Transverse colon (tissue), 4 donors: Measurements from ENCODE around the gene CDH12. TPM values are rescaled to one million over a fixed set of nuclear protein-coding genes. Genes with fewer than 3 reads are reported as not detected.

Experiments
- DNase-seq: peaks from one replicate; pipeline ENCODE4 v3.0.0-alpha.2; 2019
- H3K27ac ChIP-seq, 4 donors: fragments of 200-600 bp; sonication (generic); 2 replicates each; pipeline ENCODE4 v1.5.1; 2016 to 2018; ENCODE audit warnings: inconsistent platforms in 4 of 4
- H3K27me3 ChIP-seq: fragments of 200-600 bp; sonication (generic); 2 replicates; pipeline ENCODE4 v1.5.1; 2017; ENCODE audit warnings: inconsistent platforms
- H3K36me3 ChIP-seq, 4 donors: fragments of 200-600 bp; sonication (generic); 2 replicates each; pipeline ENCODE4 v1.5.1; 2017 to 2019; ENCODE audit warnings: inconsistent platforms in 4 of 4
- H3K4me1 ChIP-seq, 4 donors: fragments of 200-600 bp; sonication (generic); 2 replicates each; pipeline ENCODE4 v1.5.1; 2017 to 2020; ENCODE audit warnings: inconsistent platforms in 4 of 4
- H3K4me3 ChIP-seq, 4 donors: fragments of 200-600 bp; sonication (generic); 1 replicate in 1 of 4; 2 replicates in 3 of 4; pipeline versions ENCODE4 v1.5.1 to v1.6.1; 2017 to 2019; ENCODE audit warnings: inconsistent platforms in 4 of 4
- H3K9me3 ChIP-seq, 2 donors: fragments of 200-600 bp; sonication (generic); 2 replicates each; pipeline ENCODE4 v1.5.1; 2017 to 2019; ENCODE audit warnings: inconsistent platforms in 2 of 2
- EP300 ChIP-seq: sonication (generic); formaldehyde crosslinking; IDR thresholded peaks from one replicate; pipeline ENCODE4 v1.6.1; 2017; ENCODE audit warnings: antibody characterized with exemption, low read depth
- POLR2A ChIP-seq: fragments of 450-650 bp; IDR thresholded peaks from one replicate; pipeline ENCODE4 v1.6.1; 2016; ENCODE audit warnings: antibody characterized with exemption, mild to moderate bottlenecking, moderate library complexity
- POLR2AphosphoS5 ChIP-seq, 3 donors: sonication (generic); formaldehyde crosslinking; IDR thresholded peaks; one replicate each; pipeline ENCODE4 v1.6.1; 2016; ENCODE audit warnings: antibody characterized with exemption in 3 of 3
- WGBS, 2 donors: methylation state at CpG; one replicate each; pipeline ENCODE4 v1.1.5; 2018; ENCODE audit warnings: low coverage in 1 of 2; 5-methylcytosine and 5-hydroxymethylcytosine counted together
- in situ Hi-C, 4 donors: fragments of 200-750 bp; cut with MboI; loops; one replicate each; pipeline versions ENCODE4 v1.15.0 to v1.15.1; 2017; ENCODE audit warnings: low sequenced_read_pairs in 3 of 4, low pct_ligation_motif_present in 1 of 4, low pct_unique_long_range_greater_than_20kb in 1 of 4
- intact Hi-C: fragments of 100-400 bp; cut with DNase I; formaldehyde crosslinking; loops from one replicate; pipeline ENCODE4 v1.15.1; 2023; ENCODE audit warnings: low total_unique reads
- total RNA-seq, 4 donors: library from RNA; depleted of rRNA; stranded (reverse); fragments of >200 nt; gene quantifications; one replicate each; pipeline ENCODE4 v1.1.0, GENCODE V29; 2016
- TF ChIP-seq, protein P1 (sequence below), 5 experiments: fragments of 200-600 bp in 3 of 5; fragments of 450-650 bp in 2 of 5; sonication (generic) in 3 of 5; IDR thresholded peaks; 1 replicate in 2 of 5; 2 replicates in 3 of 5; pipeline ENCODE4 v1.5.1; 2016 to 2017; ENCODE audit warnings: antibody characterized with exemption in 5 of 5, inconsistent platforms in 3 of 5, mild to moderate bottlenecking in 2 of 5, moderate library complexity in 1 of 5

CDH12 gene
- total RNA-seq, 4 donors from 2014 or later = 0.14 TPM; not detected in 3

DNA sequence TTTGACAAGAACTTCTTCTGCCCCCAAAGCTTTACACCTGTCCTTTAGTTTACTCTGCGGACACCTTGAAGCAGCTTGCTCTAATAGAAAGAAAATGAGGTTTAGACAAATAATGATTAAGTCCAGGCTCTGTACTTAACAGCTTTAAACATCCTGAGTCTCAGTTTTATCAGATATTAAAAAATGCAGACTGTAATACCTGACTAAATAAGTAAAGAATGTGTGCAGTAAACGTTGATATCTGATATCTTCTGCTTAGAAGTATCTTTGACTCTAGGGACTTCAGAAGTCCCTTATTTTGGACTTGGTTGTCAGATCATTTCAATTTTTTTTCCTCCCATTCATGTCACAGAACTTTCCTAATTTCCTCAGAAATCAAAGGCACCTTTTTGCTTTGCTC lies 1060.4 kb downstream of the CDH12 start:
- intact Hi-C loops (no loop called here), in situ Hi-C loops (loop anchor here in 1 of 4 donors (10.0 kb wide), 1 partner anchor 348 kb away; no protein-coding TSS in a partner anchor)
- TF ChIP-seq POLR2AphosphoS5 (IDR thresholded peaks at IDR 0.05) (no peak), EP300 (no peak), POLR2A (no peak)
- TF ChIP-seq, protein P1, sequence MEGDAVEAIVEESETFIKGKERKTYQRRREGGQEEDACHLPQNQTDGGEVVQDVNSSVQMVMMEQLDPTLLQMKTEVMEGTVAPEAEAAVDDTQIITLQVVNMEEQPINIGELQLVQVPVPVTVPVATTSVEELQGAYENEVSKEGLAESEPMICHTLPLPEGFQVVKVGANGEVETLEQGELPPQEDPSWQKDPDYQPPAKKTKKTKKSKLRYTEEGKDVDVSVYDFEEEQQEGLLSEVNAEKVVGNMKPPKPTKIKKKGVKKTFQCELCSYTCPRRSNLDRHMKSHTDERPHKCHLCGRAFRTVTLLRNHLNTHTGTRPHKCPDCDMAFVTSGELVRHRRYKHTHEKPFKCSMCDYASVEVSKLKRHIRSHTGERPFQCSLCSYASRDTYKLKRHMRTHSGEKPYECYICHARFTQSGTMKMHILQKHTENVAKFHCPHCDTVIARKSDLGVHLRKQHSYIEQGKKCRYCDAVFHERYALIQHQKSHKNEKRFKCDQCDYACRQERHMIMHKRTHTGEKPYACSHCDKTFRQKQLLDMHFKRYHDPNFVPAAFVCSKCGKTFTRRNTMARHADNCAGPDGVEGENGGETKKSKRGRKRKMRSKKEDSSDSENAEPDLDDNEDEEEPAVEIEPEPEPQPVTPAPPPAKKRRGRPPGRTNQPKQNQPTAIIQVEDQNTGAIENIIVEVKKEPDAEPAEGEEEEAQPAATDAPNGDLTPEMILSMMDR (IDR thresholded peaks at IDR 0.05) = no peak
- Histone ChIP-seq H3K36me3 (no peaks in the 10 kb centered on the region), H3K4me3 (no peak overlapping the region), H3K27ac (no peak overlapping the region), H3K27me3 (no peaks in the 10 kb centered on the region), H3K9me3 (no peaks in the 10 kb centered on the region), H3K4me1 (no peaks in the 10 kb centered on the region)
- DNase-seq = no peak
- WGBS, 2 donors = 60 to 79% methylated on average over 2 of the region's 2 CpGs

DNA sequence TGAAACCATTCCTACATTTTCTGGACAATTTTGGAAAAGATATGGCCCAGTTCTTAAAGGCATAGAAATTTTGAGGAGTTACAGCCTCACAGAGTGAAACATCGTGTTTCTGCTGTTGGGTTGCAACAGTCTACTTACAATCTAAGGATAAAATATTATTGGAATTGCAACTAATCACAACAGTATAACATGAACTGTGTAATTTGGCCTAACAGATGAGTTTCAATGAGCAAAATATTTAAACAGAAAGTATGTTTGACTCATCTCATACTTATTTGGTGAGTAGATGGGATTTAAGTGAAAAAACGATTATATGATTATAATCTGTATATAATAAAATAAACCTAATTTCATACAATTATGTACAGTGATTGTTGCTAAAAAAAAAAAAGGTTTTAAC lies 1061.8 kb downstream of the CDH12 start:
- in situ Hi-C loops = loop anchor here in 1 of 4 donors (10.0 kb wide), 1 partner anchor 347 kb away; no protein-coding TSS in a partner anchor

DNA sequence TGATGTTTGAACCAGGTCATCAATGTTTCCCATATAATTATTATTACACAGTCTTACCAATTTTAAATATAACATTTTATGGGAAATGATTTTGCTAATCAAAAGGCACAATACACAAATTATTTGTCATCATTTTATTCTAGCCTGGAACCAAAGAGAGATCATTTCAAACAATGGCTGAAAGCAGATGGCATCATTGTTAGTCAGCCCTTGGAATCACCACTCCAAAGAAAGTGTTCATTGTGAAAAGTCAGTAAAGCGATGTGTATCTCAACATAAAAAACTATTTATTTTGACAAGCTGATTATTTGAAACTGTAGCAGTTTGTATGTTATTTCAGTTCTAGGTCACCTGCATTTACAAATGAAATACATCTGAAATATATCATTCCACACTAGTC lies 1068.7 kb downstream of the CDH12 start:
- intact Hi-C loops = no loop called here

More for the DNA sequence above, 1061.8 kb downstream of the CDH12 start:
- Histone ChIP-seq H3K27ac (no peak overlapping the region), H3K4me1 (no peaks in the 10 kb centered on the region), H3K4me3 (no peak overlapping the region), H3K9me3 (no peaks in the 10 kb centered on the region), H3K36me3 (no peaks in the 10 kb centered on the region), H3K27me3 (no peaks in the 10 kb centered on the region)
- 58 to 62% methylated on average over 2 of the region's 2 CpGs for WGBS, 2 donors
- TF ChIP-seq POLR2A (no peak), POLR2AphosphoS5 (IDR thresholded peaks at IDR 0.05) (no peak), EP300 (no peak)
- TF ChIP-seq, protein P1 (IDR thresholded peaks at IDR 0.05) = no peak
- no peak for DNase-seq
- intact Hi-C loops = no loop called here

DNA sequence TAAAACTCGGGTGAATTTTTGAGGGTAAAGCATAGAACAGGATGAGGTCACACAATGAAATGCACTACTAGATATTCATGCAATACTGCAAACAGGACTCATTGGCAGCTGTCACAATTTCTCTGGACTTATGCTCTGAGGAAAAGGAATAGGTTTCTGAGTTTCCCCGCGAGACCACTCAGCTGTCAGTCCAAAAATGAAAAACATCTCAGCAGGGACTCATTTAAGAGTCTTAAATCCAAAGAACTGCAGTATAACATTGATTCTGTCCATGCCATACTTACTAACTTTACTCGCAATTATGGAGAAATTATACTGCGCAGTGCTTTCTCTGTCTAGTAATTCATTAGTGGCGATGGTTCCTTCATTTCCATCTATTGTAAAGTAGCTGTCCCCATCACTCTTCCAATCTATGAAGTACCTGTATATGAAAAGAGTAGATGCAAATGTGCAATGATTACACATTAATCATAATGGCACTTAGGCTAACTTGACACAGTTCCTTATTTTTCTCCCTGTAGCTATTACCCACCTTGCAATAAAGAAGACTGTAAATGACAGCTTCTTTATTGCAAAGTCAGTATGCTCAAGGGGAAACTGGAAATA lies 1070.0 kb downstream of the CDH12 start:
- intact Hi-C loops (no loop called here), in situ Hi-C loops (no loop called here)
- Histone ChIP-seq H3K36me3 (no peaks in the 10 kb centered on the region), H3K4me3 (no peak overlapping the region), H3K27me3 (no peaks in the 10 kb centered on the region), H3K4me1 (no peaks in the 10 kb centered on the region), H3K27ac (no peak overlapping the region), H3K9me3 (no peaks in the 10 kb centered on the region)
- 80 to 84% methylated on average over 6 of the region's 6 CpGs for WGBS, 2 donors
- no peak for DNase-seq
- TF ChIP-seq POLR2A (no peak), POLR2AphosphoS5 (IDR thresholded peaks at IDR 0.05) (no peak), EP300 (no peak)
- TF ChIP-seq, protein P1 (IDR thresholded peaks at IDR 0.05) = no peak

More for the DNA sequence above, 1068.7 kb downstream of the CDH12 start:
- H3K27me3 ChIP-seq = no peaks in the 10 kb centered on the region
- H3K4me1 ChIP-seq = no peaks in the 10 kb centered on the region
- no peak for DNase-seq
- H3K27ac ChIP-seq = no peak overlapping the region
- H3K4me3 ChIP-seq = no peak overlapping the region
- no peaks in the 10 kb centered on the region for H3K9me3 ChIP-seq
- in situ Hi-C loops = no loop called here
- TF ChIP-seq EP300 (no peak), POLR2A (no peak), POLR2AphosphoS5 (IDR thresholded peaks at IDR 0.05) (no peak)
- TF ChIP-seq, protein P1 (IDR thresholded peaks at IDR 0.05) = no peak
- WGBS, 2 donors = 97 to 100% methylated on average over 1 of the region's 1 CpG
- H3K36me3 ChIP-seq = no peaks in the 10 kb centered on the region
